Vagina (tissue), 2 donors: ENCODE results near the gene P2RY6. TPM values are rescaled to one million over a fixed set of nuclear protein-coding genes. Genes with fewer than 3 reads are reported as not detected.

Source experiments
- DNase-seq, 2 donors: peaks; one replicate each; pipeline ENCODE4 v3.0.0-alpha.2; 2017; ENCODE audit errors: extremely low spot score in 2 of 2
- H3K27ac ChIP-seq: fragments of 200-600 bp; sonication (generic); one replicate; pipeline ENCODE4 v1.5.1; 2019
- H3K27me3 ChIP-seq: fragments of 200-600 bp; sonication (generic); one replicate; pipeline ENCODE4 v1.5.1; 2019
- H3K36me3 ChIP-seq, 2 donors: fragments of 200-600 bp; sonication (generic); one replicate each; pipeline ENCODE4 v1.5.1; 2017 to 2019
- H3K4me1 ChIP-seq: fragments of 200-600 bp; sonication (generic); one replicate; pipeline ENCODE4 v1.5.1; 2019
- H3K4me3 ChIP-seq, 2 donors: fragments of 200-600 bp; sonication (generic); 1 replicate in 1 of 2; 2 replicates in 1 of 2; pipeline ENCODE4 v1.5.1; 2016 to 2019
- H3K9me3 ChIP-seq: fragments of 200-600 bp; sonication (generic); one replicate; pipeline ENCODE4 v1.5.1; 2019
- CTCF ChIP-seq, 3 experiments: fragments of 450-650 bp in 2 of 3; fragments of 200-600 bp in 1 of 3; sonication (generic) in 1 of 3; IDR thresholded peaks; one replicate each; pipeline ENCODE4 v1.5.1; 2017 to 2019; ENCODE audit warnings: antibody characterized with exemption in 3 of 3, mild to moderate bottlenecking in 2 of 3, moderate library complexity in 2 of 3
- POLR2A ChIP-seq, 2 donors: fragments of 450-650 bp; IDR thresholded peaks; one replicate each; pipeline ENCODE4 v1.6.1; 2017; ENCODE audit warnings: antibody characterized with exemption in 2 of 2, mild to moderate bottlenecking in 2 of 2, moderate library complexity in 2 of 2
- POLR2AphosphoS5 ChIP-seq, 2 donors: sonication (generic); formaldehyde crosslinking; IDR thresholded peaks; one replicate each; pipeline ENCODE4 v1.9.0; 2017; ENCODE audit warnings: antibody characterized with exemption in 2 of 2, mild to moderate bottlenecking in 2 of 2, low read depth in 1 of 2; ENCODE audit not compliant: insufficient read depth in 1 of 2
- intact Hi-C: fragments of 100-400 bp; cut with DNase I; formaldehyde crosslinking; loops from one replicate; pipeline ENCODE4 v1.15.1; 2023
- total RNA-seq: library from RNA; depleted of rRNA; stranded (reverse); fragments of >200 nt; gene quantifications from one replicate; pipeline ENCODE4 v1.2.3, GENCODE V29; 2016

Gene P2RY6
- 2.0 TPM for total RNA-seq

- TF ChIP-seq CTCF (IDR thresholded peaks at IDR 0.05) = no peak
- no peak for TF ChIP-seq POLR2AphosphoS5 (IDR thresholded peaks at IDR 0.05; ENCODE audit: insufficient read depth in 1 of 2, low read depth in 1 of 2)
- TF ChIP-seq POLR2A (IDR thresholded peaks at IDR 0.05) = no peak
- no peak for DNase-seq
- Histone ChIP-seq H3K9me3 (no peaks in the 10 kb centered on the region), H3K4me3 (peak within 1 kb of the TSS in 1 of 2 donors; percentile 7), H3K27ac (no peak within 1 kb of the TSS), H3K27me3 (no peaks in the 10 kb centered on the region), H3K36me3 (no peaks in the 10 kb centered on the region), H3K4me1 (no peaks in the 10 kb centered on the region)
- intact Hi-C loops = no loop called here
These were observed at the start of gene P2RY6 for GRCh38 chr11:73271936-73272679. P2RY6 (plus strand) TSS chr11:73272338; CDS start chr11:73296519, 24,181 bp downstream.

GRCh38 chr11:73223998-73224730 lies 48.0 kb upstream of the P2RY6 start:
- H3K4me1 ChIP-seq = peaks cover 35% of the 10 kb centered on the region
- H3K27me3 ChIP-seq = no peaks in the 10 kb centered on the region
- no peaks in the 10 kb centered on the region for H3K36me3 ChIP-seq
- intact Hi-C loops = no loop called here
- no peak for DNase-seq
- TF ChIP-seq CTCF (IDR thresholded peaks at IDR 0.05) (no peak), POLR2A (IDR thresholded peaks at IDR 0.05) (no peak), POLR2AphosphoS5 (IDR thresholded peaks at IDR 0.05; ENCODE audit: insufficient read depth in 1 of 2, low read depth in 1 of 2) (no peak)
- H3K4me3 ChIP-seq = no peak overlapping the region
- no peaks in the 10 kb centered on the region for H3K9me3 ChIP-seq
- no peak overlapping the region for H3K27ac ChIP-seq

- Histone ChIP-seq H3K4me1 (peaks cover 35% of the 10 kb centered on the region), H3K4me3 (no peak overlapping the region), H3K27me3 (no peaks in the 10 kb centered on the region), H3K36me3 (no peaks in the 10 kb centered on the region), H3K9me3 (no peaks in the 10 kb centered on the region), H3K27ac (no peak overlapping the region)
- DNase-seq = no peak
- TF ChIP-seq CTCF (IDR thresholded peaks at IDR 0.05) (no peak), POLR2AphosphoS5 (IDR thresholded peaks at IDR 0.05; ENCODE audit: insufficient read depth in 1 of 2, low read depth in 1 of 2) (no peak), POLR2A (IDR thresholded peaks at IDR 0.05) (no peak)
- intact Hi-C loops = no loop called here
These were observed 47.0 kb upstream of the P2RY6 start for GRCh38 chr11:73225001-73225686.

- no peak for DNase-seq
- Histone ChIP-seq H3K27me3 (no peaks in the 10 kb centered on the region), H3K4me3 (no peak overlapping the region), H3K27ac (no peak overlapping the region), H3K4me1 (peaks cover 29% of the 10 kb centered on the region), H3K9me3 (no peaks in the 10 kb centered on the region), H3K36me3 (no peaks in the 10 kb centered on the region)
- intact Hi-C loops = no loop called here
- TF ChIP-seq POLR2A (IDR thresholded peaks at IDR 0.05) (no peak), POLR2AphosphoS5 (IDR thresholded peaks at IDR 0.05; ENCODE audit: insufficient read depth in 1 of 2, low read depth in 1 of 2) (no peak), CTCF (IDR thresholded peaks at IDR 0.05) (no peak)
These were observed 46.3 kb upstream of the P2RY6 start for GRCh38 chr11:73225851-73226250.
